RWPE2 (cell line): Measurements from ENCODE around the gene RPL3.
"Not testable (repeated sequence)": the region's sequence is repeated elsewhere in the genome, so short reads cannot be mapped to it uniquely, and the experiment has no call there.

Experiments
- ATAC-seq: fragments of 200-7000 bp; cut with Tn5 transposase; 3 replicates; pipeline ENCODE4 v1.9.1; 2021; ENCODE audit warnings: low read depth
- DNase-seq: peaks from one replicate; pipeline ENCODE4 v3.0.0-alpha.2; 2020; ENCODE audit warnings: low spot score
- H3K27ac ChIP-seq: fragments of 450-650 bp; 2 replicates; pipeline ENCODE4 v1.5.1; 2017; ENCODE audit warnings: mild to moderate bottlenecking; ENCODE audit not compliant: poor library complexity, severe bottlenecking
- H3K27me3 ChIP-seq: fragments of 250-450 bp; sonication (Bioruptor Pico); 2 replicates; pipeline ENCODE4 v1.5.1; 2021; ENCODE audit warnings: mild to moderate bottlenecking, moderate library complexity; ENCODE audit not compliant: insufficient read depth, poor library complexity, severe bottlenecking
- H3K36me3 ChIP-seq: fragments of 250-450 bp; sonication (Bioruptor Pico); 2 replicates; pipeline ENCODE4 v1.5.1; 2020; ENCODE audit warnings: low read depth, mild to moderate bottlenecking, moderate library complexity
- H3K4me1 ChIP-seq: fragments of 250-450 bp; sonication (Bioruptor Pico); 2 replicates; pipeline ENCODE4 v1.5.1; 2021; ENCODE audit warnings: mild to moderate bottlenecking, moderate library complexity; ENCODE audit not compliant: insufficient read depth, poor library complexity, severe bottlenecking
- H3K4me3 ChIP-seq: fragments of 250-450 bp; sonication (Bioruptor Pico); 2 replicates; pipeline ENCODE4 v1.5.1; 2021; ENCODE audit warnings: mild to moderate bottlenecking, moderate library complexity; ENCODE audit not compliant: severe bottlenecking
- H3K9me3 ChIP-seq: fragments of 250-450 bp; sonication (Bioruptor Pico); 2 replicates; pipeline ENCODE4 v1.5.1; 2021; ENCODE audit warnings: mild to moderate bottlenecking, moderate library complexity; ENCODE audit not compliant: severe bottlenecking
- CTCF ChIP-seq: fragments of 450-650 bp; IDR thresholded peaks from one replicate; pipeline ENCODE4 v1.5.1; 2017; ENCODE audit warnings: mild to moderate bottlenecking, moderate library complexity; ENCODE audit not compliant: poor library complexity, severe bottlenecking

The RPL3 gene

GRCh38 chr22:39361496-39361895 lies 42.1 kb upstream of the RPL3 start:
- no peaks in the 10 kb centered on the region for H3K36me3 ChIP-seq
- DNase-seq (no peak), ATAC-seq (no peak)
- no peaks in the 10 kb centered on the region for H3K9me3 ChIP-seq
- no peak for TF ChIP-seq CTCF
- no peaks in the 10 kb centered on the region for H3K4me1 ChIP-seq
- no peaks in the 10 kb centered on the region for H3K27me3 ChIP-seq
- H3K27ac ChIP-seq = no peak overlapping the region
- no peak overlapping the region for H3K4me3 ChIP-seq

- DNase-seq (no peak), ATAC-seq (peak; percentile 52; the same call in 2 of the 3 replicates)
- Histone ChIP-seq H3K27ac (no peak overlapping the region), H3K36me3 (no peaks in the 10 kb centered on the region), H3K27me3 (no peaks in the 10 kb centered on the region), H3K4me1 (no peaks in the 10 kb centered on the region), H3K9me3 (no peaks in the 10 kb centered on the region), H3K4me3 (no peak overlapping the region)
- no peak for TF ChIP-seq CTCF
Observed at GRCh38 chr22:39360674-39361413, 41.4 kb upstream of the RPL3 start.

GRCh38 chr22:39360242-39360641 lies 40.8 kb upstream of the RPL3 start:
- no peaks in the 10 kb centered on the region for H3K9me3 ChIP-seq
- no peaks in the 10 kb centered on the region for H3K27me3 ChIP-seq
- H3K27ac ChIP-seq = no peak overlapping the region
- DNase-seq (no peak), ATAC-seq (no peak)
- no peaks in the 10 kb centered on the region for H3K36me3 ChIP-seq
- TF ChIP-seq CTCF = no peak
- H3K4me1 ChIP-seq = no peaks in the 10 kb centered on the region
- no peak overlapping the region for H3K4me3 ChIP-seq

GRCh38 chr22:39359659-39360195 lies 40.3 kb upstream of the RPL3 start:
- no peak for DNase-seq
- Histone ChIP-seq H3K4me1 (no peaks in the 10 kb centered on the region), H3K4me3 (no peak overlapping the region), H3K9me3 (no peaks in the 10 kb centered on the region), H3K27me3 (no peaks in the 10 kb centered on the region), H3K36me3 (no peaks in the 10 kb centered on the region), H3K27ac (no peak overlapping the region)
- no peak for TF ChIP-seq CTCF
- no peak for ATAC-seq

DNA sequence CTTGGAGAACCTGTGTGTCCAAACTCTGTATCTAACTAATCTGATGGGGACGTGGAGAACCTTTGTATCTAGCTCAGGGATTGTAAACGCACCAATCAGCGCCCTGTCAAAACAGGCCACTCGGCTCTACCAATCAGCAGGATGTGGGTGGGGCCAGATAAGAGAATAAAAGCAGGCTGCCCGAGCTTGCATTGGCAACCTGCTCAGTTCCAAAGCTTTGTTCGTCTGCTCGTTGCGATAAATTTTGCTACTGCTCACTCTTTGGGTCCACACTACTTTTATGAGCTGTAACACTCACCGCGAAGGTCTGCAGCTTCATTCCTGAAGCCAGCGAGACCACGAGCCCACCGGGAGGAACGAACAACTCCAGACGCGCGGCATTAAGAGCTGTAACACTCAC lies 38.8 kb upstream of the RPL3 start:
- ATAC-seq, H3K27ac ChIP-seq, H3K36me3 ChIP-seq, DNase-seq, H3K4me1 ChIP-seq, H3K4me3 ChIP-seq, H3K9me3 ChIP-seq, H3K27me3 ChIP-seq: not testable (repeated sequence)

DNA sequence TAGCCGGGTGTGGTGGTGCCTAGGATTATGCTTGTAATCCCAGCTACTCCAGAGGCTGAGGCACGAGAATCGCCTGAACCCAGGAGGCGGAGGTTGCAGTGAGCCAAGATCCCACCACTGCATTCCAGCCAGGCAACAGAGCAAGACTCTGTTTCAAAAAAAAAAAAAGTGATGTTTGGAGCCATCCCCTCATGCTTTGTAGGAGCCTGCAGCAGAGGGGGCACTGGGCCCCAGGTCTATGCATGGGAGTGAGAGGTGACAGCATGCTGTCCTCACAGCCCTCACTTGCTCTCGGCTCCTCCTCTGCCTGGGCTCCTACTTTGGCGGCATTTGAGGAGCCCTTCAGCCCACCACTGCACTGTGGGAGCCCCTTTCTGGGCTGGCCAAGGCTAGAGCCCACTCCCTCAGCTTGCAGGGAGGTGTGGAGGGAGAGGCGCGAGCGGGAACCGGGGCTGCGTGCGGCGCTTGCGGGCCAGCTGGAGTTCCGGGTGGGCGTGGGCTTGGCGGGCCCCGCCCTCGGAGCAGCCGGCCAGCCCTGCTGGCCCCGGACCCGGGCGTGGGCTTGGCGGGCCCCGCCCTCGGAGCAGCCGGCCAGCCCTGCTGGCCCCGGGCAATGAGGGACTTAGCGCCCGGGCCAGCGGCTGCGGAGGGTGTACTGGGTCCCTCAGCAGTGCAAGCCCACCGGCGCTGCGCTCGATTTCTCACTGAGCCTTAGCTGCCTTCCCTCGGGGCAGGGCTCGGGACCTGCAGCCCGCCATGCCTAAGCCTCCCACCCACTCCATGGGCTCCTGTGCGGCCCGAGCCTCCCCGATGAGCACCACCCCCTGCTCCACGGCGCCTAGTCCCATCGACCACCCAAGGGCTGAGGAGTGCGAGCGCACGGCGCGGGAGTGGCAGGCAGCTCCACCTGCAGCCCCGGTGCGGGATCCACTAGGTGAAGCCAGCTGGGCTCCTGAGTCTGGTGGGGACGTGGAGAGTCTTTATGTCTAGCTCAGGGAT lies 38.0 kb upstream of the RPL3 start:
- not testable (repeated sequence) for H3K27me3 ChIP-seq, DNase-seq, H3K36me3 ChIP-seq, H3K4me3 ChIP-seq, ATAC-seq, H3K9me3 ChIP-seq, H3K4me1 ChIP-seq, H3K27ac ChIP-seq
